ENCODE data around the gene GPR107.

GPR107 gene

GRCh38 chr9:130137081-130137640 is 83.5 kb downstream of the GPR107 start:
- no peak for TF ChIP-seq CTCF (IDR thresholded peaks at IDR 0.05; ENCODE audit: insufficient read depth, low read depth, low read length, missing control alignments)
- H3K4me3 ChIP-seq (ENCODE audit: low read length), result no peak overlapping the region
- no peak for DNase-seq (ENCODE audit: low read depth)

- no peak overlapping the region for H3K4me3 ChIP-seq (ENCODE audit: low read length)
- no peak for TF ChIP-seq CTCF (IDR thresholded peaks at IDR 0.05; ENCODE audit: insufficient read depth, low read depth, low read length, missing control alignments)
- DNase-seq (ENCODE audit: low read depth), result no peak
Observed at GRCh38 chr9:130137641-130138081, 84.0 kb downstream of the GPR107 start.

- H3K4me3 ChIP-seq (ENCODE audit: low read length), result no peak overlapping the region
- TF ChIP-seq CTCF (IDR thresholded peaks at IDR 0.05; ENCODE audit: insufficient read depth, low read depth, low read length, missing control alignments), result no peak
- peak; percentile 98 for DNase-seq (ENCODE audit: low read depth)
Observed at GRCh38 chr9:130138171-130138653, 84.5 kb downstream of the GPR107 start.

GRCh38 chr9:130138791-130139190 is 85.1 kb downstream of the GPR107 start:
- DNase-seq (ENCODE audit: low read depth), result peak; percentile 86
- no peak overlapping the region for H3K4me3 ChIP-seq (ENCODE audit: low read length)

GRCh38 chr9:130139251-130139650 is 85.5 kb downstream of the GPR107 start:
- no peak for TF ChIP-seq CTCF (IDR thresholded peaks at IDR 0.05; ENCODE audit: insufficient read depth, low read depth, low read length, missing control alignments)
- DNase-seq (ENCODE audit: low read depth), result no peak
- H3K4me3 ChIP-seq (ENCODE audit: low read length), result no peak overlapping the region

More at GRCh38 chr9:130138791-130139190, 85.1 kb downstream of the GPR107 start:
- TF ChIP-seq CTCF (IDR thresholded peaks at IDR 0.05; ENCODE audit: insufficient read depth, low read depth, low read length, missing control alignments), result no peak

GRCh38 chr9:130140706-130141105 is 87.0 kb downstream of the GPR107 start:
- no peak overlapping the region for H3K4me3 ChIP-seq (ENCODE audit: low read length)
- DNase-seq (ENCODE audit: low read depth), result no peak
- no peak for TF ChIP-seq CTCF (IDR thresholded peaks at IDR 0.05; ENCODE audit: insufficient read depth, low read depth, low read length, missing control alignments)

- no peak for DNase-seq (ENCODE audit: low read depth)
- TF ChIP-seq CTCF (IDR thresholded peaks at IDR 0.05; ENCODE audit: insufficient read depth, low read depth, low read length, missing control alignments), result no peak
- no peak overlapping the region for H3K4me3 ChIP-seq (ENCODE audit: low read length)
Observed at GRCh38 chr9:130142056-130142455, 88.3 kb downstream of the GPR107 start.
